H1 (cell line): ENCODE results near the gene UPF2. TPM values are rescaled to one million over a fixed set of nuclear protein-coding genes. Genes with fewer than 3 reads are reported as not detected.

Source experiments
- CBX5 ChIP-seq: fragments of 300-800, 300-1000 bp; sonication (generic); IDR thresholded peaks from 2 replicates; pipeline ENCODE4 v1.7.1; 2016; ENCODE audit warnings: antibody characterized with exemption, low read length, low read depth
- CTCF ChIP-seq, 3 experiments: IDR thresholded peaks; 1 replicate in 2 of 3; 2 replicates in 1 of 3; pipeline versions ENCODE4 v1.5.1 to v1.6.1; 2011; ENCODE audit warnings: low read length in 3 of 3, mild to moderate bottlenecking in 3 of 3, inconsistent platforms in 2 of 3, low read depth in 1 of 3, moderate library complexity in 1 of 3; ENCODE audit not compliant: insufficient read depth in 1 of 3; ENCODE audit errors: control extremely low read depth in 1 of 3
- TCF12 ChIP-seq: IDR thresholded peaks from 2 replicates; pipeline ENCODE4 v1.6.1; 2011; ENCODE audit warnings: low read depth, mild to moderate bottlenecking, low read length
- polyA plus RNA-seq, 7 experiments: library from polyadenylated mRNA; depleted of rRNA in 3 of 7; stranded (reverse) in 5 of 7; unstranded in 2 of 7; fragments of >200 nt in 5 of 7; fragments of 200-250 nt in 2 of 7; gene quantifications; 1 replicate in 5 of 7; 2 replicates in 1 of 7; 4 replicates in 1 of 7; pipeline versions ENCODE4 v1.2.1 to v1.2.3, GENCODE V29; 2011 to 2013; ENCODE audit warnings: missing spikeins in 2 of 7, mixed read lengths in 2 of 7
- total RNA-seq: library from RNA; stranded (reverse); fragmentation: NEBNext Ultra II Directional; extraction: Animal tissue kit (Norgen Biotek cat#: 25700); gene quantifications from 2 replicates; pipeline ENCODE4 v1.2.1, GENCODE V29; 2021

Gene UPF2
- total and polyA plus RNA-seq, 2 of the 8 experiments (the other 6 are each of a cell fraction or from before 2014, with no cell fraction given): 6.2 to 32.8 TPM

- TF ChIP-seq CTCF (IDR thresholded peaks at IDR 0.05; ENCODE audit: control extremely low read depth in 1 of 3, insufficient read depth in 1 of 3, low read depth in 1 of 3, low read length in 3 of 3) (no peak), CBX5 (no peak), TCF12 (no peak)
- TF ChIP-seq, all 59 proteins: peak for 0
These were observed 7.9 kb upstream of the UPF2 start (continued) for GRCh38 chr10:12050528-12050927.
